Stimulated activated CD8-positive, alpha-beta memory T cell treated with anti-CD3 and anti-CD28 coated beads, Interleukin-12 subunit alpha, Interleukin-12 subunit beta, amount 100 ng/mL, for 1 hour (primary cell): ENCODE data around the gene MAX.

Experiments used
- DNase-seq: peaks from one replicate; pipeline ENCODE4 v3.0.0-alpha.2; 2020; ENCODE audit warnings: low read depth

The MAX gene

DNA sequence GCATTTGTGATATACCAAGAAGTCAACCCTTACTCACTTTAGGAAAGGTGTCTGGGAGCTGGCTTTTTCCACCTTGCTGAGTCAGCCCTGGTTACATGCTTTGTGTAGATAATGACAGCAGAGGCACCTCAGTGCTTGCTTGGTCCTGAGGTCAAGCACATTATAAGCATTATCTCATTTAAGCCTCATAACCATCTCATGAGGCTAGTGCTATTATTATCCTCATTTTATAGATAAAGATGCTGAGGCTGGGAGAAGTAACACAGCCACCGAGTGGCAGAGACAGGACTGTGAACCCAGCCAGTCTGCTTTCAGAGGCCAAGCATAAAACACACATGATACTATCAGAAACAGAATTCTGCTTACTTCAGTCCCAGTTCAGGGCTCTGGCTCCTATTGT is 29.4 kb downstream of the MAX start:
- no peak for DNase-seq

DNA sequence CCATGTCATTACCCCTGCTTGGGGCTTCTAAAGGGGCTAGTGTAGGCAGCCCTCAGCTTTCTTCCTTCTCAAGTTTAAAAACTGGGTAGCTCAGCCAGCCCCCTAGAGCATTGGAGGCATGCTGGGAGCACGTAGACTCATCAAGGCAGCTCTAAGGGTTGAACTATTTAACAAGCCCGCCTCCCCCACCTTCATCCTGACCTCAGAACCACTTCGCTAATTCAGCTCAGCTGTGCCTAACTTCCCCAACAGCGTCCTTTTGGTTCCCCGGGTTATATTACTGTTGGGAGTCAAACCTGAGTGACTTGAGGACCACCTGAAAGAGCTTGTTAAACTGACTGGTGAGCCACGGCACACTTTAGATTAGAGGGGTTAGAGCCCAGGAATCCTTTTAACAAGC is 30.1 kb downstream of the MAX start:
- DNase-seq = no peak

DNA sequence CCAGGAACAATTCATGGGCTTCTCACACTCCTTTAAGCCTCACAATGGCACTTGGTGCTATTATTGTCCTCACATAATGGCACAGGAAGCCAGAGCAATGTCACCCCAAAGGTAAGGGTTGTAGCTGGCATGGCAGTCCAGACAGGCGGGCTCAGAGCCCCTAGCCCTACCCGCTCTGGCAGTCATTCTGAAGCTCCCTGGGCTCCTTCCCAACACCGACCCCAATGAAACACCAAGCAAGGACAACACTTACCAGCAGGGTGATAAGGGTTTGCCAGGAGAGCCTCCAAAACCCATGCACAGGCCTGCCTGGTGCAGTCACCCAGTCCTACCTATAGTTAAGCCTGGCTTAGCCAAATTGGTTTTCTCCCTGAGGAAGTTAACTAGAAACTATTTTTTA is 30.8 kb downstream of the MAX start:
- no peak for DNase-seq

DNA sequence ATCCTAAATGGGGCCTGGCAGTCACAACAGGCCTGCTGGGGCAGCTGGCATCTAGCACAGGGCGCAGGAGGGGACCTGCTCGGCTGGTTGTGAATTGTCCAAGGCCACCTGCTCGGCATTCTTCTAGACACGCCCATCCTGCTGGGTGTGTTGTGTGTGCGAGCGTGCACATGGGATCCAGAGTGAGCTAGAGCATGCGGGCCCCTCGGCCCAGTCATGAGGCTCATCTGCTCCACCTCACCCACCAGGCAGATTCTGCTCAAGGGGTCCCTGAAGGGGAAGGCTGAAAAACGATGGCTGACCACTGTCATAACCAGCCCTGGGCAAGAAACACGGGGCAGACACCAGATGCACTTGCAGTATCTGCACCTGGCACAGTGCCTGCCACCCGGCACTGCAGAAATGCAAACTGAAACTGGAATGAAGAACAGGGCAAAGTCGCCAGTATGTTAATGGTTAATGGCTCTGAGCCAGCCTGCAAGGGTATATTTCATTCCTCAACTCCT is 31.8 kb downstream of the MAX start:
- DNase-seq = no peak

DNA sequence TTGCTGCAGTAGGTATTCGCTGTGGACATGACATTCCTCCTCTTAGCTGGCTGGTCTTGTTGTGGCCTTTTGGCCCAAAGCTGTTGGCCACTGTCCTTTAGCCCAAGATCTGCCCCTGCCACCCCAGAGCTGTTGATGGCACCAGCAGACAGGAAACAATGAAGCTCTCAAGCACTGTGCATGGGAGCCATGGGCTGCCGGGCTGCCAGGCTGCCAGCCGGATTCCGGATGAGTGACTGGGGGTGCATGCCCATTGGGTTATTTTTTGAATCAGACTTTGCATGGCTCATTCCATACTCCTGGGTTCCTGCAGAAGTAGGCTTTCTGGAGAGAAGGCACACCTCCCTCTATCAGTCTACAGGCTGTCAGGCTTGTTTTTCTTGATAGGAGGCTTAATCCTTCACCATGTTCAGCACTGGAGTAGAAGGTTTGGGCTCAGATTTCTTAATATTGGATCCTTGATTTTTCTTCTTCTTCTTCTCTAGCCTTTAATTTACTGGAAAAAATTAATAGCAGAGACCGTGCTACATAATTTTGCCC is 32.4 kb downstream of the MAX start:
- DNase-seq = no peak

DNA sequence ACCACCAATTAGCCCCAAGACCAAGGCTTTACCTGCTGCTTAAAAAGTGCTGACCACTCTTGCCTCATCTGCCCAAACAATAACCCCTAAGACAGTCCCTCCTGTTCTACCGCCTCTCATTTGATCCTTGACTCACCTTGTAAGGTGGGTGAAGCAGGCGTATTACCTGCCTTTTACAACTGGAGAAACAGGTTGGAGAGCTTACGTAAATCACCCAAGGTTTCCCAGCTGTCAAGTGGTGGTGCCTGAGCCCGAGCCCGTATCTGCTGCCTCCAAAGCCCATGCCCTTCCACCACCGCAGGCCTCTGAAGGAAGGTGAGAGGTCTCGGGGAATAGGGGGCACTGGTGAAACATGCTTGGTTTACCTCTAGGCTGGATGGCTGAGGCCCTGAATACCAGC is 36.6 kb downstream of the MAX start:
- DNase-seq = no peak

DNA sequence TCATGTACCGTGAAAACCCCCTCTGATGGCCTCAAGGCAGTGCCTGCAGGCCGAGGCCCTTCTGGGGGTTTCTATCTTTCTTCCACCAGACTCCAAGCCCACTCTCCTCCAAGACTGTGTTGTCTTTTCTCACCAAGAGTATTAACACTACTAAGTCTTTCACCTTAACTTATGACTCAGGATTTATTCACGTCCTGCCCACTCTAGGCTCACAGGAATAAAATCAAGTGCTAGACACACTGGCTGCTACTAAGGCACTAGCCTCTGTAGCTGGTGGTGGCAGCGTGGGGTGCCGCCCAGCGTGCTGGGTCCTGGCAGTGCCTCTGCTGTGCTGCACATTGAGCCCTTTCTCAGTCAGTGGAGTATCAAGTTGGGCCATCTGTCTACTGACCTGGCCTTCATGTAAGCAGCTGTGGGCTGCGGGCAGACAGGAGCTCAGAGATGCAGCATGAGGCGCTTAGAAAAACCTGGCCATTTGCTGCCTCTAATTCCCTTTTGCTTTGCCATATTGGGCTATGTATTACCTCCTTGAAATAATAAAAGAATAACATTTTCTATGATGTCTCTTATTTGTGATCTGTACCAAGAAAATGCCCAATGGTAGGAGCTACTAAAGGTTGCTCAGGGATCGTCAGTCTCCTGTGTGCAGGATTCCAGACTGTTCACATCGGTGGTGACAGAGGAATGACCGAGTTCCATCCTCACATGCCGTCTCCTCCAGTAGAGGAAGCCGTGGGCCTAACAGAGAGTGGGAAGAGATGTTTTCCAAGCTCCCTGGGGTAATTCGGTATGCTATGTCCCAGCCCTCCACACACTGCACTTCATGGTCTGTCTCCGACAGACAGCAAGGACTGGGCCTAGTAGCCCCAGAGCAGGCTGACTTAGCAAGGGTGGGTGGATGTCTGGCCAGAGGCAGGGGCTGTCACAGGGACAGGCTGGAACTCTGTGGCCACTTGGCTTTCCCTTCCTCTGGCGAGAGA is 39.9 kb downstream of the MAX start:
- no peak for DNase-seq

DNA sequence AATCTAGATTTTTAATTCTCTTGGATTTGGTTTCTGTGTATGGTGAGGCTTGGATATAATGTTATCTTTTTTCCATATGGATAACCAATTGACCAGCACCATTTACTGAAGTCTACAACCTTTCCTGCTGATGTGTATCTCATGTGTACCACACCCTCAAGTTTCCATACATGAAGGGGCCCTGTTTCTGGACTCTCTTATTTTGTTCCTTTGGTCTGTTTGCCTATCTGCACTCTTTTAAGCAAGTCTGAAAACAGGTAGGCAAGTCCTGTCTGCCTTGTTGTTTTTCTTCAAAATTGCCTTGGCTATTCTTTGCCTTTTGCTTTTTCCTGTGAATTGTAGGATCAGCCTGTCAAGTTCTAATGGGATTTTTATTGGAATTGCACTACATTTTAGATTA is 44.6 kb downstream of the MAX start:
- no peak for DNase-seq

DNA sequence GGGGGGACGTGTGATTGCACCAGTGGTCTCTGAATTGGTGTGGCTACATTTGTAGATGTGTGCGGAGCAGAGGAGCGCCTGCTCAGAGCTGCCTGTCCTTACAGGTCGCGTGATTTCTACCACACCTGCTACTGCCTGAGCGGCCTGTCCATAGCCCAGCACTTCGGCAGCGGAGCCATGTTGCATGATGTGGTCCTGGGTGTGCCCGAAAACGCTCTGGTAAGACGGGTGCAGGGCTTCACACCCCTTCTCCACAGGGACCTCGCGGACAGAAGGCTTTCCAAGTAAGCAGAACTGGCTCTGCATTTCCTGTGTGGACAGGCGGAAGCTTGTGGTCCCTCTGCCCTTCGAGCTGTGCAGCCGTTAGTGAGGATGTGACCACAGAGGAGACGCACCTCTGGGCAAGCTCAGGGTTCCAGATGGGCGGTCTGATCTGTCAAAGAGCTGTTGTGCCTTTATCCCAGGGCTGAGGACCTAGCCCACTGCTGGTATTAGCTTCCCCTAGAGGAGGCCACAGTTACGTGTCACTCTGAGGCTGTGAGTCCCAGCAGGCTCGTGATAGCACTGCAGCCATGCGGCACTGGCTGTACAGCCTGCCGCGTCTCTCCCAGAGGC is 47.7 kb downstream of the MAX start:
- no peak for DNase-seq

DNA sequence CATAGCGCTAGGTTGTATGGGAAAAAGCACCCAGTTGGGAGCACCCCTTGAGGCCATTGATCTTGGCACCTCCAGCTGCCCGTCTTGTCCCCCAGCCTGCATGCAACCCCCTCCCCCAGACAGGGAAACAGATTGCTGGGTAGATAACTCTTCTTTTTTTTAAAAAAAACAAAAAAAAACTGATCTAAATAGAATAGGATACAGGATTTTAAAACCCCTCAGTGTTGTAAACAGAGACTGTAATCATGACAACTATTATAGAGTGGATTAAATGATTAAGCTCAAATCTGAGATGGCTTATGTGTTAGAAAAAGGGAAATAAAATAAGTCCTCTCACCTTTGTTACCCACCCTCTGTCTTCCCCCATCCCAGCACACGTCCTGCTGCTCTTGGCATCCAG is 48.9 kb downstream of the MAX start:
- no peak for DNase-seq

DNA sequence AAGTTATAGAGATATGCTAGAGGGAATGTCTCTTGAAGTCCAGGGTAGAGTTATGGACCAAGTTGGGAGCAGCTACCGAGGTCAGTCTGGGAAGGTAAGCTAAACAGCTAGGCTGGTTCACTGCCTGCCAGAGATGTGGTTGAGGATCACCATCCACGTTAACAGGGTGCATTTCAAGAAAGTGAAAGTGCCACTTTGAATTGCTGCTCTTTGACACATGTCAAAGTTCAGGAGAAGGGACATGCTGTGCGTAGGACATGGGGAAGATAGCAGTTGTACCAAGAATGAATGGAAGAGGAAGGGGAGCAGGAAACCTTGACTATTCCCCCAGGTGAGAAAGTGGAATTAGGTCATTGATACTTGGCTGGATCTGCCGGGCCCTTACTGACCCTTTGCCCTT is 49.5 kb downstream of the MAX start:
- DNase-seq = no peak

DNA sequence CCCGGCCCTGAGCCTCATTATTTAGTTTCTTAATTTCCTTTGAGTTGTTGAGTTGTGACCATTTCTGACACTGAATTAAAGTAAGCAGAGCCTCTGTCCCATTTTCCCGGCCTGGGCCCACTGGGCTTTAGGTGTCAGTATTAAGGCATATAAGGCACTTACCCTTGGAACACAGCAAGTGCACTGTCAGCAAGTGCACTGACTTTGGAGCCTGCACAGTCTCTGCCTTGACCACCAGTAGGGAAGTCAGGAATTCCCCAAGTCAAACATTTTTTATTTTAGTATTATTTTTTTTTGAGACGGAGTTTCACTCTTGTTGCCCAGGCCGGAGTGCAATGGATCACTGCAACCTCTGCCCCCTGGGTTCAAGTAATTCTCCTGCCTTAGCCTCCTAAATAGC is 56.6 kb downstream of the MAX start:
- DNase-seq = no peak

DNA sequence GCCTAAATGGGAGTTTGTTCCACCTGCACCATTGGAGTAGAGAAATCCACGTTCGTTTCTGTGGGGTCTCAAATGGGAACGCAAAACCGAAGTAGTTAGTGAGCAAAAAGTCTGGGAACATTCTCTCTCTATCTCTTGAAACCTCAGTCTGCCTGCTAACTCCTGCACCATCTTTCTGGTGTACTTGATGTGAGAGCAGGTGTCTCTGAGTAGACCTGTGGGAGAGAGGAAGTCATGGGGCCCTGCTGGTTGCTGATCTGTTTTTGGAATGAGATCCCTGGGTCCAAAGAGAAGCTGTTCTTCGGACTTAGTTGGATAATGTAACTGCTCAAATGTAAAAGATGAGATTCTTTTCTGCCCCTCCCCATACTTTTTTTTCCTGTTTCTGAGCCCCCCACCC is 57.3 kb downstream of the MAX start:
- DNase-seq = no peak

DNA sequence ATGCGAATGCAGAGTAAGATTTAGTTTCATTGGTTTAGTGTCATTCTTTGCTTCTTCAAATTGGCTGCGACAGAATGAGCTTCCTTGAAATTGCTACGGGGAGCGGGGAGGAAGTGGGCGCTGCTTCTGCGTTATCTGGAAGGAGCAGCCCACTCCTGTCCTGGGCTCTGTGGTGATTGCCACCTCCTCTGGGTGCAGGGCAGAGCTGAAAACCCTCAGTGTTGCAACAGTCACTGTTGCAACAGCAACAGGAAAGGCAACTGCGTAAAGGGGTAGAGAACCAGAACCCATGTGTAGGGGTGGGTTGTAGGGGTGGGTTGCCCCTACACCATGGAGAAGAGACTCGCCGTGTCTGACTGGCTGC is 57.7 kb downstream of the MAX start:
- DNase-seq = no peak

DNA sequence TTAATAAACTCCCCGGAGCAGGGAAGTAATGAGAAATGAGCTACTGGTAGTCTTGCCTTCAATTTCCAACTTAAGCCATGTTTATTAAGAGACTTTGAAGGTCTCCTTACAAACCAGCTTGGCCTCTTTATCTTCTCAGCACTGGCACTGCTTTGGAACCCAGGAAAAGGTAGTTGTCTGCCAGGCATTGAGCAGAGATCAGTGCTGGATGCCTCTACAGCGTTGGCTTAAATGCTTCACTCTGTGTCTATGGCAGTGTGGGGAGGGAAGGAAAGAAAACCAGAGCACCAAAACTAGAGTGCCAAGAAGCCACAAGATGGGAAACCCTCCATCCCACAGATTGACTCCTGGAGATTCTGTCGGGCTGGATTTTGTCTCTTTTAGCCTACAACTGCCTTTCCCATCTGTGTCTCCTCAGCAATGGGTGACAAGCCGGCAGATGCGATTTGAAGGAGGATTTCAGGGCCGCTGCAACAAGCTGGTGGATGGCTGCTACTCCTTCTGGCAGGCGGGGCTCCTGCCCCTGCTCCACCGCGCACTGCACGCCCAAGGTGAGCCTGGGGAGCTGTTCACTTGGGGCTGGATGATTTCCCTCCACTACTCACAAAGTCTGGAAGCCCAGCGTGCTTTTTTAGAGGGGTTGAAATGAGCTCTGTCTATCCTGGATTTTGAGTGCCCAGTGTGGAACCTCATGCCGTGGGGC is 58.3 kb downstream of the MAX start:
- no peak for DNase-seq

DNA sequence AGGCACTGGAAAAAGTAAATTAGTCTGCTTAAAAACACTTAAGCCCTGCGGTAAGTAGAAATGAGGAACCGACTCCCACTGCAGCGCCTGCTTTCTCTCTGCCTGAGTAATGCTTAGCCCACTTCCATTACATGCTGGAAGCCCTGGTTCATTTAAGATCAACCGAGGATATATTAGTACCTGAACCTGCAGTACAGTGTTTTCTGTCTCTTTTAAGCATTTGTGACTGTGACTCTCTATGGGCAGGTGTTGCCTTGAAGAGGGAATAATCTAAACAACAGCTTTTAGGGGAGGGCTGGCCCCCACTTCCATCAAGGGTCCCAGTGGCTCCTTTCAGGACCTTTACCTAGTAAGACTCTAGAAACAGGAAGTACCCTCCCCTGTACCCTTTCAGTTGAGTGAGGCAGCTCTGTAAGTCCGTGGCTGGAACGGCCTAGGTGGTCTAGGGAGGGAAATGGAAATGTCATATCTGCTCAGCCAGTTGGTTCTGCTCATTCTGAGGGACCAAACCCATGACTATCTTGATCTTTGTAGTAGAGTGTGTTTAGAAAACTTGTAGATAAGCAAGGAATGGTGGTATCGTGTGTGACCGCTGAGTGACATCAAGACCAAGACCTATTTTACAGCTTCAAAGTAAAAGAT is 59.5 kb downstream of the MAX start:
- no peak for DNase-seq

DNA sequence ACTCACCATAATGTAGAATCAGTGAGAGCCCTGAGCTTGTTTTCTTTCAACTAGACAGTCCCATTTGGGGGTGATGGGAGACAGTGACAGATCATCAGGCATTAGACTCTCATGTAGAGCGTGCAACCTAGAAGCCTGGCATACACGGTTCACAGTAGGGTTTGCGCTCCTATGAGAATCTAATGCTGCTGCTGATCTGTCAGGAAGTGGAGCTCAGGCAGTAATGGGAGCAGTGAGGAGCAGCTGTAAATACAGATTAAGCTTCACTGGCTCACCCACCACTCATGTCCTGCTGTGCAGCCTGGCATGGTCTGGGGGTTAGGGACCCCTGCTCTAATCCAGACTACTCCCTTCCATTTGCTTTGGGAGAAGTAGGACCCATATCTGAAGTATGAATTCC is 60.0 kb downstream of the MAX start:
- no peak for DNase-seq

DNA sequence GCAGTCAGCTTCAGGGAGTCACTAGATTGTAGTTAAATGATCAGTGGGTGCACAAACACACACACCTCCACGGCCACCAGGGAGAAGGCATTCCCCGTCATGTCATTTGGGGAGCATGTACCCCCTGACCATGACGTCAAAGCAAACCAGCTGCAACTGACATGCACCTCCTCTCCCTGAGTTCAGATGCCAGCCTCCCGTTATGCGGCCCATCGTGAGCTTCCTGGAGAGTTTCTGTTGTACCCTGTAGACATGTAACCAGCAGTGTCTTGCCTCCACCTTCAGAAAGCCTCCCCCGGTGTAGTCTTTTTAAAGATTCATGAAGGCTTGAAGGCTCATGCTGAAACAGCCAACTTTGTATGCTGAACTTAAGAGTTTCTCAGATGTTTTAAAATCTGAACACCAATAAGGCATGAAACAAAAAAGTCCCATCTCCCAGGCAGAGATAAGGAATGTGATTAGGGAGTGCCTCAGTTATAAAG is 60.8 kb downstream of the MAX start:
- DNase-seq = no peak

DNA sequence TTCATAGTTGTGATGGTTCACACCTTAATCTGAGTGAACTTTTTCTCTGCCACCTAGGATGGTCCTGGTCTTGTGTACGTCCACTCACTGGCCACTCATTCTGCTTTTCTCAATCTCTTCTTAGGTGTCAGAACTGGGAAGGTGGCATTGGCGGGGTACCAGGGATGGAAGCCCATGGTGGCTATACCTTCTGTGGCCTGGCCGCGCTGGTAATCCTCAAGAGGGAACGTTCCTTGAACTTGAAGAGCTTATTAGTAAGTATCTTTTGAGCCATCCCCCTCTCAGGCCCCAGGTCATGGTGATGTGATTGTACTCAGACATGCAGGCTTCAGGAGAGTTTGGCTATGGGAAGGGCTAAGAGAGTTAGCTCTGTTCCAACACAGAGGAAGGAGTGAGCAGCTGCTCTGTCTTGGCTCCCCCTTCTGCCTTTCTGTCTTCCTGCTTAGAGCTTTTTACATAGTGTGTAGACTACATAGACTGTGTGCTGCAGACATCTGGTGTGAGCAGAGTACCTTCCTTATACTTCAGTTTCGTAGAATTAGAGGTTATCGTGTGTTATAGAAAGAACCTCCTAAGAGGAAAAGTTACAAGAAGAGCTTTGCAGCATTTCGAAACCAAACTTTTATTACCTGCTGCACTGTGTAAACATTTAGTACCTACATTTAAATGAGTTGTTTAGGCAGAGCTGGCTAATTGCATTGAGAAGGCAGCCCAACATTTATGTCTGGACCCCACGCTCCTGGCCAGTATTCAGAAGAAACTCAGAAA is 61.5 kb downstream of the MAX start:
- no peak for DNase-seq

DNA sequence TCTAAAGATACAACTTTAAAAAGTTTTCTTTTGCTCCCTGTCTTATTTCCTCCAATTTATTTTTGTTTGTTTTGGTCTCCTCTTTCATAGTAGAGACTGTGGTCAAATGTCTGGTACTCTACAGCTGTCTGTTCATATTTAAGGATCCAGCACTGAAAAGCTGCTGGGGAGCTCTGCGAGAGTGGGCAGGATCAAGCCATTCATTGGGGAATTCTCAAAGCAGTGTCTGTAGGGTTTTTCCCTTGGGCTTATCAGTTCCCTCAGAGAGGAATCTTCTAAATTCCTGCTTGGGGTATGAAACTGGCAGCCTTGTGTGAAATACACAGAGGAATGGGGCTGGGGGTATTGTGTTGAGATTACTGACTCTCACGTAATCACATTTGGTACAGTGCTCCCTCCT is 63.4 kb downstream of the MAX start:
- DNase-seq = no peak

DNA sequence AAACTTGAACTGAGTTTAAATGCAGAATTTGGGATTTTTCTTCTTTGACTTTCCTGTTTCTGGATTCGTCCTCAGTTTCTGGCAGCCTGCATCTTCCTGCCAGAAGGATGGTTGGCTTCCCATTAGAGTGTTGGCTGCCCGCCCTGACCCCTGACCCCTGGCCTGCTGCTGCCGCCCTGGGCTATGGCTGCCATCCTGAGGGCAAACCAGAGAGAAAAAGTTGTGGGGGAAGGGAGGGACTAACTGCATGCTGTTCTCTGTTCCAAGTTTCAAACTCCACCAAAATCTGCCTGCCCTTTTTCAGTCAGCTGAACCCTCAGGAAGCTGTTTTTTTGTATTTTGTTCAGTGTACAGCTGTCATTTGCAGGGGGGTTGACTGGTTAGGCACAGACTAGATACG is 67.3 kb downstream of the MAX start:
- DNase-seq = no peak
